A673 (cell line): ENCODE measurements around the gene UBE2J2.

Experiments
- CTCF ChIP-seq: fragments of 300-800, 200-600 bp; sonication (generic); conservative IDR thresholded peaks from 2 replicates; pipeline ENCODE4 v1.5.1; 2017; ENCODE audit warnings: low read depth, mild to moderate bottlenecking, antibody characterized with exemption, low read length, moderate library complexity, mixed read lengths
- EZH2 ChIP-seq: fragments of 200-600 bp; sonication (generic); IDR thresholded peaks from 2 replicates; pipeline ENCODE4 v1.6.1; 2017; ENCODE audit warnings: borderline replicate concordance, low read depth, mild to moderate bottlenecking, mixed read lengths, antibody characterized with exemption, low read length; ENCODE audit not compliant: poor library complexity, severe bottlenecking

- TF ChIP-seq CTCF: no peak
- TF ChIP-seq EZH2: no peak
These were observed 11.5 kb upstream of the UBE2J2 start for GRCh38 chr1:1285102-1285571.
